Natural killer cell (primary cell): ENCODE measurements around the gene FRYL. TPM values are rescaled to one million over a fixed set of nuclear protein-coding genes. Genes with fewer than 3 reads are reported as not detected.
A peak's percentile ranks its signal among the peaks of the same experiment; 100 is the strongest.
"Not testable (repeated sequence)": the region's sequence is repeated elsewhere in the genome, so short reads cannot be mapped to it uniquely, and the experiment has no call there.

Experiments
- ATAC-seq, 3 donors: fragments of 150-1000 bp in 2 of 3; fragments of 200-7000 bp in 1 of 3; cut with Tn5 transposase; 1 replicate in 1 of 3; 2 replicates in 2 of 3; pipeline ENCODE4 v1.10.0; 2021; ENCODE audit warnings: mild to moderate bottlenecking in 2 of 3, moderate library complexity in 2 of 3
- DNase-seq, 2 donors: peaks; one replicate each; pipeline versions ENCODE4 v3.0.0 to v3.0.0-alpha.2; 2013 to 2021; ENCODE audit warnings: mixed read lengths in 1 of 2
- H3K27ac ChIP-seq: one replicate; pipeline ENCODE4 v1.5.1; 2013; ENCODE audit warnings: mild to moderate bottlenecking, low read length
- H3K27me3 ChIP-seq: one replicate; pipeline ENCODE4 v1.6.1; 2013; ENCODE audit warnings: low read length; ENCODE audit not compliant: control insufficient read depth, insufficient read depth
- H3K36me3 ChIP-seq: one replicate; pipeline ENCODE4 v1.6.1; 2013; ENCODE audit warnings: low read length; ENCODE audit not compliant: control insufficient read depth, insufficient read depth
- H3K4me1 ChIP-seq: one replicate; pipeline ENCODE4 v1.6.1; 2013; ENCODE audit warnings: low read length; ENCODE audit not compliant: control insufficient read depth, insufficient read depth
- H3K4me3 ChIP-seq: one replicate; pipeline ENCODE4 v1.5.1; 2013; ENCODE audit warnings: low read length
- H3K9me3 ChIP-seq: one replicate; pipeline ENCODE4 v1.6.1; 2013; ENCODE audit warnings: low read length; ENCODE audit not compliant: control insufficient read depth, insufficient read depth
- H3K27ac Mint-ChIP-seq, 2 donors: one replicate each; pipeline ENCODE4 v1.8.0; 2022; ENCODE audit warnings: mild to moderate bottlenecking in 2 of 2, mixed read lengths in 2 of 2, moderate library complexity in 1 of 2
- H3K27me3 Mint-ChIP-seq, 2 donors: one replicate each; pipeline ENCODE4 v1.8.0; 2022; ENCODE audit warnings: low read depth in 2 of 2, mixed read lengths in 2 of 2
- H3K36me3 Mint-ChIP-seq: one replicate; pipeline ENCODE4 v1.8.0; 2022; ENCODE audit warnings: mixed read lengths
- H3K4me1 Mint-ChIP-seq, 2 donors: one replicate each; pipeline ENCODE4 v1.8.0; 2022; ENCODE audit warnings: mixed read lengths in 2 of 2
- H3K4me3 Mint-ChIP-seq: one replicate; pipeline ENCODE4 v1.8.0; 2022; ENCODE audit warnings: mild to moderate bottlenecking, moderate library complexity, mixed read lengths
- H3K9me3 Mint-ChIP-seq, 2 donors: one replicate each; pipeline ENCODE4 v1.8.0; 2022; ENCODE audit warnings: mixed read lengths in 2 of 2
- WGBS: methylation state at CpG from one replicate; pipeline ENCODE4 v1.1.7; 2013; ENCODE audit warnings: missing lambda C conversion rate; ENCODE audit not compliant: insufficient coverage; 5-methylcytosine and 5-hydroxymethylcytosine counted together
- intact Hi-C: fragments of 100-400 bp; cut with micrococcal nuclease; formaldehyde crosslinking; loops from one replicate; pipeline ENCODE4 v1.14.2; 2022
- total RNA-seq, 4 donors: library from RNA; stranded (reverse); fragments of 120-200 nt in 1 of 4; gene quantifications; one replicate each; pipeline versions ENCODE4 v1.2.3 to v1.2.4, GENCODE V29; 2013 to 2022
- TF ChIP-seq, protein P1 (sequence below): fragments of 200-600 bp; IDR thresholded peaks from one replicate; pipeline ENCODE4 v1.8.0; 2022; ENCODE audit warnings: antibody characterized with exemption

The FRYL gene
- total RNA-seq, 3 donors from 2014 or later (not counting 1 experiment from before 2014, with no cell fraction given), result 143 to 181 (median 146) TPM

DNA sequence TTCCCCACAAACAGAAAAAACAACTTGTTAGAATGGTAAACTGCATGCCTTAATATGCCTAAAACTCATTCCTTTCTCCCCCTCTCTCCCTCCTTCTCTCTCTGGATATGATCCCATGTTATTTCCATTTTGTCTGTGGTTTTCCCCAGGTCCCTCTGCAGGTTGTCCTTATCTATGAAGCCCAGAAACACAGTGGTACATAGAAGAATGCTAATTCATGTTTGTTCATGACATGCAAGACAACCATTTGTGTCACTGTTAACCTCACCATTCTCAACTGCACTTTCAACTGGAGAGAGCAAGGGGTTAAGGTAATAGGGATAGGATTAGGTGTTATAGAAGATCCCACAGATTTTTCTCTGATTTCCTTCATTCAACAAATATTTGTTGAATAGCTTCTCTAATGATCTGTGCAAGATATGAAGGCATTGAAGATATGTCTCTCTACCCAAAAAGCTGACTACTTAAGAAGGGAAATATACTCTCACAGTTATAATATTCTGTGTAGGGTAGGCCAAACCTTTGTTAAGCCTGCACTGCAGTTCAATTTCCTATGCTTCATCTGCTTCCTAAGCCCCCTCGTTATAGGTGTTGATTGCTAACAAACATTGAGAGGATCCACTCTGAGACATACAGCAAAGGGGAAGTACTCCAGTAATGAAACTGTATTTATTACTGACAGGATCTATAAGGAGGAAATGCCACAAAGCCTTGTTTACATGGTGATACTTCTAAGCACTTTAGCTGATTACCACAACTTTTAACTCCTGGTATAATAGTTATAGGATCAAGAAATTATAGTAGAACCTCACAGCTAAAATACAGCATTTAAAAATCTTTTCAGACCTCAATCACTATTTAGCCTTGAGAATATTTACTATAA is 96.1 kb downstream of the FRYL start:
- ATAC-seq (peak in 2 of 3 donors; percentile 35 to 50), DNase-seq (no peak)
- no peaks in the 10 kb centered on the region for H3K27me3 ChIP-seq
- WGBS, result 0% methylated on average over 1 of the region's 1 CpG
- H3K27ac ChIP-seq, result no peak overlapping the region
- no peak overlapping the region for H3K4me3 Mint-ChIP-seq
- no peaks in the 10 kb centered on the region for H3K36me3 ChIP-seq
- H3K4me1 Mint-ChIP-seq, result peaks cover 53 to 54% of the 10 kb centered on the region in 2 donors
- intact Hi-C loops, result no loop called here
- H3K27me3 Mint-ChIP-seq, result no peaks in the 10 kb centered on the region
- TF ChIP-seq, protein P1, sequence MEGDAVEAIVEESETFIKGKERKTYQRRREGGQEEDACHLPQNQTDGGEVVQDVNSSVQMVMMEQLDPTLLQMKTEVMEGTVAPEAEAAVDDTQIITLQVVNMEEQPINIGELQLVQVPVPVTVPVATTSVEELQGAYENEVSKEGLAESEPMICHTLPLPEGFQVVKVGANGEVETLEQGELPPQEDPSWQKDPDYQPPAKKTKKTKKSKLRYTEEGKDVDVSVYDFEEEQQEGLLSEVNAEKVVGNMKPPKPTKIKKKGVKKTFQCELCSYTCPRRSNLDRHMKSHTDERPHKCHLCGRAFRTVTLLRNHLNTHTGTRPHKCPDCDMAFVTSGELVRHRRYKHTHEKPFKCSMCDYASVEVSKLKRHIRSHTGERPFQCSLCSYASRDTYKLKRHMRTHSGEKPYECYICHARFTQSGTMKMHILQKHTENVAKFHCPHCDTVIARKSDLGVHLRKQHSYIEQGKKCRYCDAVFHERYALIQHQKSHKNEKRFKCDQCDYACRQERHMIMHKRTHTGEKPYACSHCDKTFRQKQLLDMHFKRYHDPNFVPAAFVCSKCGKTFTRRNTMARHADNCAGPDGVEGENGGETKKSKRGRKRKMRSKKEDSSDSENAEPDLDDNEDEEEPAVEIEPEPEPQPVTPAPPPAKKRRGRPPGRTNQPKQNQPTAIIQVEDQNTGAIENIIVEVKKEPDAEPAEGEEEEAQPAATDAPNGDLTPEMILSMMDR, result no peak
- no peaks in the 10 kb centered on the region for H3K9me3 ChIP-seq
- H3K9me3 Mint-ChIP-seq, result no peaks in the 10 kb centered on the region
- H3K4me3 ChIP-seq, result no peak overlapping the region
- H3K27ac Mint-ChIP-seq, result peak overlapping the region; percentile 67 to 77
- no peaks in the 10 kb centered on the region for H3K4me1 ChIP-seq
- no peaks in the 10 kb centered on the region for H3K36me3 Mint-ChIP-seq

DNA sequence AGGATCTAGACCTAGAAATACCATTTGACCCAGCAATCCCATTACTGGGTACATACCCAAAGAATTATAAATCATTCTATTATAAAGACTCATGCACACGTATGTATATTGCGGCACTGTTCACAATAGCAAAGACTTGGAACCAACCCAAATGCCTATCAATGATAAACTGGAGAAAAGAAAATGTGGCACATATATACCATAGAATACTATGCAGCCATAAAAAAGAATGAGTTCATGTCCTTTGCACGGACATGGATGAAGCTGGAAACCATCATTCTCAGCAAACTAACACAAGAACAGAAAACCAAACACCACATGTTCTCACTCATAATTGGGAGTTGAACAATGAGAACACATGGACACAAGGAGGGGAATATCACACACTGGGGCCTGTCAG is 97.2 kb downstream of the FRYL start:
- Mint-ChIP-seq H3K27ac (peak overlapping the region; percentile 74 to 77), H3K4me1 (peaks cover 49 to 54% of the 10 kb centered on the region in 2 donors)
- H3K4me3 ChIP-seq, H3K27ac ChIP-seq, H3K36me3 ChIP-seq, H3K4me1 ChIP-seq, H3K9me3 ChIP-seq, H3K36me3 Mint-ChIP-seq, H3K27me3 ChIP-seq, DNase-seq, ATAC-seq, H3K9me3 Mint-ChIP-seq, H3K27me3 Mint-ChIP-seq, H3K4me3 Mint-ChIP-seq, intact Hi-C loops: not testable (repeated sequence)
- WGBS, result 88% methylated on average over 1 of the region's 3 CpGs

DNA sequence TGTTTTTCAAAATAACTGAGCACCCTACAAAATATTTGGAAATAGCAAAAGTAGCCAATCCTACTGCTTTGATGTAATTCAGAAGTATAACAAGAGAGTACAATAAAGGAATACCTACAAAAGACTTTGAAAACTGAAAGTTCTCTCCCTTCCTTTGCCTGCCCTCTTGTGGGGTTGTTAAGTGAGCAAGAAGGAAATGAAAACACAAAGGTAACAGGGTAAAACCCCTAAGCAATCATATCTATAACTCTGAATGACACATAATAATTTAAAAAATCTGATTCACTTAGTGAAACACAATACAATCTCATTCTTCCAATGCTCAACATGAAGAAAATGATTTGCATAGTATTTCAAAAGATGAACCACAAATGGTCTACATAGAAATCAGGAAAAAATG is 98.2 kb downstream of the FRYL start:
- Histone ChIP-seq H3K4me3 (no peak overlapping the region), H3K27ac (no peak overlapping the region), H3K9me3 (no peaks in the 10 kb centered on the region), H3K27me3 (no peaks in the 10 kb centered on the region), H3K4me1 (no peaks in the 10 kb centered on the region), H3K36me3 (no peaks in the 10 kb centered on the region)
- TF ChIP-seq, protein P1, result peak; percentile 32
- H3K4me3 Mint-ChIP-seq, result no peak overlapping the region
- peak overlapping the region; percentile 74 to 77 for H3K27ac Mint-ChIP-seq
- H3K4me1 Mint-ChIP-seq, result peaks cover 45% of the 10 kb centered on the region in 2 donors
- intact Hi-C loops, result loop anchor here (1.0 kb wide), 1 partner anchor 104 kb away; no protein-coding TSS in a partner anchor
- H3K9me3 Mint-ChIP-seq, result no peaks in the 10 kb centered on the region
- H3K36me3 Mint-ChIP-seq, result no peaks in the 10 kb centered on the region
- H3K27me3 Mint-ChIP-seq, result no peaks in the 10 kb centered on the region
- DNase-seq (peak in 1 of 2 donors; percentile 62), ATAC-seq (peak in 2 of 3 donors; percentile 60 to 63)

DNA sequence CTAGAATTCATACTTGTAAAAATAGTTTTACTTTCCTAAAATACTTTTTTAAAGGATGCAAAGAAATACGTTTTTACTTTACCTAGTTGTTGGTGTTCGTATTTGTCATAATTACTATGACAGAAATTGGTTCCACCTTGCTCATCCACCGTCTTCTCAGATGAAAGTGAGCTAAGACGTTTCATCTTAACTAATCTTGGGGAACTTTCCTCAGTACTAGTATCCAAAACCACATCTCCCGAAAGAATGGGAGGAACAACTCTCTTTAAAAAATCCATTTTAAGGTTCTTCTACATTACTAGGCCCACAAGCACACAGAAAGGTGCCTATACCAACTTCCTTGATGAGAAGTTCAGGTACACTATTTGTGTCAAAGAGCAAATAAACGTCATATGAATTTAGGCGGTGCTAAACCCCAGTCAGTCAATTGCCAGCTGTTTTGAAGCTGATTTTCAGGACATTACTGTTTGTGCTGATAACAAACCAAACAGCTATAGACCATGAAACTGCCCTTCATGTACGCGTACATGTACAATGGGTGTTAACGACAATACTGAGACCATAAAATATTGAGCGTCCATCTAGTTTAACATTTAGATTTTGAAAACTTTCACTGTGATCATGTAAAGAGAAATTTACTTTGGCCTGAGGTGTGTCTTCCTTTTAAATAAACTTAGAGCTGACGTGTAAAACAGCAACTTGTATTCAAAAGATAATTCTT is 99.1 kb downstream of the FRYL start:
- peak overlapping the region; percentile 53 to 77 for H3K27ac Mint-ChIP-seq

More for the DNA sequence above, 99.1 kb downstream of the FRYL start:
- intact Hi-C loops, result loop anchor here (1.0 kb wide), 1 partner anchor 103 kb away; no protein-coding TSS in a partner anchor
- no peaks in the 10 kb centered on the region for H3K27me3 Mint-ChIP-seq
- WGBS, result 90% methylated on average over 11 of the region's 12 CpGs
- no peak overlapping the region for H3K4me3 Mint-ChIP-seq
- Histone ChIP-seq H3K4me1 (no peaks in the 10 kb centered on the region), H3K27me3 (no peaks in the 10 kb centered on the region), H3K4me3 (no peak overlapping the region), H3K36me3 (no peaks in the 10 kb centered on the region), H3K27ac (no peak overlapping the region), H3K9me3 (no peaks in the 10 kb centered on the region)
- TF ChIP-seq, protein P1, result no peak
- ATAC-seq, result no peak
- peaks cover 39 to 40% of the 10 kb centered on the region in 2 donors for H3K4me1 Mint-ChIP-seq
- H3K36me3 Mint-ChIP-seq, result no peaks in the 10 kb centered on the region
- H3K9me3 Mint-ChIP-seq, result no peaks in the 10 kb centered on the region
- DNase-seq, result no peak
